SK-N-SH (cell line): Measurements from ENCODE around the gene MAN1B1.

Source experiments
- CTCF ChIP-seq: fragments of 200-600 bp; sonication (generic); IDR thresholded peaks from 2 replicates; pipeline ENCODE4 v1.6.1; 2017; ENCODE audit warnings: antibody characterized with exemption, mild to moderate bottlenecking, moderate library complexity
- EP300 ChIP-seq, 2 experiments: IDR thresholded peaks; 2 replicates each; pipeline versions ENCODE4 v1.4.0 to v1.6.1; 2012; ENCODE audit warnings: borderline replicate concordance in 1 of 2, low read depth in 1 of 2, low read length in 1 of 2
- GABPA ChIP-seq: IDR thresholded peaks from 2 replicates; pipeline ENCODE4 v1.4.0; 2012; ENCODE audit warnings: low read depth, mild to moderate bottlenecking
- GATA2 ChIP-seq: sonication (generic); formaldehyde crosslinking; IDR thresholded peaks from 2 replicates; pipeline ENCODE4 v1.5.0; 2020; ENCODE audit warnings: mild to moderate bottlenecking, missing genetic modification reagents
- RAD21 ChIP-seq: IDR thresholded peaks from 2 replicates; pipeline ENCODE4 v1.6.1; 2012; ENCODE audit warnings: mild to moderate bottlenecking, low read length
- RCOR1 ChIP-seq: fragments of 150-350 bp; IDR thresholded peaks from 2 replicates; pipeline ENCODE4 v1.6.1; 2017; ENCODE audit warnings: antibody characterized with exemption, low read length
- TEAD4 ChIP-seq: IDR thresholded peaks from 2 replicates; pipeline ENCODE4 v1.4.0; 2012; ENCODE audit warnings: mild to moderate bottlenecking, borderline replicate concordance; ENCODE audit not compliant: insufficient read depth
- YY1 ChIP-seq: IDR thresholded peaks from 2 replicates; pipeline ENCODE4 v1.4.0; 2012; ENCODE audit warnings: low read depth, mild to moderate bottlenecking

- TF ChIP-seq CTCF: no peak
- no peak for TF ChIP-seq YY1
- no peak for TF ChIP-seq RCOR1
- TF ChIP-seq TEAD4: no peak
- TF ChIP-seq EP300 (IDR thresholded peaks at IDR 0.05; ENCODE audit: borderline replicate concordance in 1 of 2, low read depth in 1 of 2, low read length in 1 of 2): no peak
- TF ChIP-seq RAD21: no peak
- no peak for TF ChIP-seq GABPA
- no peak for TF ChIP-seq GATA2
These were observed 28.1 kb upstream of the MAN1B1 start for GRCh38 chr9:137058521-137059234.
